H1 (cell line): ENCODE results near the gene CCDC171. TPM values are rescaled to one million over a fixed set of nuclear protein-coding genes. Genes with fewer than 3 reads are reported as not detected.

Source experiments
- POLR2A ChIP-seq, 2 experiments: IDR thresholded peaks; 1 replicate in 1 of 2; 2 replicates in 1 of 2; pipeline ENCODE4 v1.6.1; 2011; ENCODE audit warnings: low read depth in 2 of 2, low read length in 2 of 2, mild to moderate bottlenecking in 2 of 2; ENCODE audit errors: control extremely low read depth in 1 of 2
- POU5F1 ChIP-seq: IDR thresholded peaks from 2 replicates; pipeline ENCODE4 v1.6.1; 2011; ENCODE audit warnings: low read depth, mild to moderate bottlenecking, low read length, moderate library complexity
- RAD21 ChIP-seq, 2 experiments: IDR thresholded peaks in 1 of 2; conservative IDR thresholded peaks in 1 of 2; 2 replicates each; pipeline ENCODE4 v1.6.1; 2011; ENCODE audit warnings: low read depth in 2 of 2, low read length in 2 of 2, improper control_type of control experiment in 1 of 2, inconsistent platforms in 1 of 2, mild to moderate bottlenecking in 1 of 2, moderate library complexity in 1 of 2
- polyA plus RNA-seq, 7 experiments: library from polyadenylated mRNA; depleted of rRNA in 3 of 7; stranded (reverse) in 5 of 7; unstranded in 2 of 7; fragments of >200 nt in 5 of 7; fragments of 200-250 nt in 2 of 7; gene quantifications; 1 replicate in 5 of 7; 2 replicates in 1 of 7; 4 replicates in 1 of 7; pipeline versions ENCODE4 v1.2.1 to v1.2.3, GENCODE V29; 2011 to 2013; ENCODE audit warnings: missing spikeins in 2 of 7, mixed read lengths in 2 of 7
- total RNA-seq: library from RNA; stranded (reverse); fragmentation: NEBNext Ultra II Directional; extraction: Animal tissue kit (Norgen Biotek cat#: 25700); gene quantifications from 2 replicates; pipeline ENCODE4 v1.2.1, GENCODE V29; 2021

The CCDC171 gene
- total and polyA plus RNA-seq, 2 of the 8 experiments (the other 6 are each of a cell fraction or from before 2014, with no cell fraction given): 0.83 to 2.3 TPM

- TF ChIP-seq RAD21 (IDR thresholded peaks at IDR 0.05 in 1 of 2, conservative IDR thresholded peaks at IDR 0.05 in 1 of 2; ENCODE audit: low read depth in 2 of 2, low read length in 2 of 2): no peak
- no peak for TF ChIP-seq POLR2A (IDR thresholded peaks at IDR 0.05; ENCODE audit: control extremely low read depth in 1 of 2, low read depth in 2 of 2, low read length in 2 of 2)
- no peak for TF ChIP-seq POU5F1
Measured at GRCh38 chr9:15778861-15779260, 226.0 kb downstream of the CCDC171 start (continued).
